HepG2 (cell line): ENCODE measurements around the gene TRPT1. TPM values are rescaled to one million over a fixed set of nuclear protein-coding genes. Genes with fewer than 3 reads are reported as not detected.
A peak's percentile ranks its signal among the peaks of the same experiment; 100 is the strongest.

Source experiments
- AFF4 ChIP-seq: sonication (generic); formaldehyde crosslinking; IDR thresholded peaks from 2 replicates; pipeline ENCODE4 v1.4.0; 2020; ENCODE audit warnings: missing genetic modification reagents
- ATF2 ChIP-seq: sonication (generic); formaldehyde crosslinking; IDR thresholded peaks from 2 replicates; pipeline ENCODE4 v1.4.0; 2020; ENCODE audit warnings: missing genetic modification reagents
- GMEB2 ChIP-seq: IDR thresholded peaks from 2 replicates; pipeline ENCODE4 v1.6.1; 2016; ENCODE audit warnings: missing biosample characterization, missing genetic modification reagents, low read depth
- KDM4B ChIP-seq: sonication (generic); formaldehyde crosslinking; IDR thresholded peaks from 2 replicates; pipeline ENCODE4 v1.4.0; 2020; ENCODE audit warnings: missing genetic modification reagents
- PAXIP1 ChIP-seq: sonication (generic); formaldehyde crosslinking; conservative IDR thresholded peaks from 2 replicates; pipeline ENCODE4 v1.4.0; 2020; ENCODE audit warnings: mild to moderate bottlenecking, missing genetic modification reagents, moderate library complexity
- RFX1 ChIP-seq: fragments of 450-650 bp; IDR thresholded peaks from 2 replicates; pipeline ENCODE4 v1.6.1; 2017
- SOX13 ChIP-seq, 3 experiments: fragments of 450-650 bp in 1 of 3; sonication (generic) in 1 of 3; formaldehyde crosslinking in 1 of 3; IDR thresholded peaks in 2 of 3; conservative IDR thresholded peaks in 1 of 3; 2 replicates each; pipeline versions ENCODE4 v1.5.0 to v1.6.1; 2016 to 2020; ENCODE audit warnings: antibody characterized with exemption in 1 of 3, mild to moderate bottlenecking in 1 of 3, missing compliant biosample characterization in 1 of 3, missing genetic modification reagents in 1 of 3, moderate library complexity in 1 of 3
- ZFAT ChIP-seq: sonication (generic); formaldehyde crosslinking; conservative IDR thresholded peaks from 2 replicates; pipeline ENCODE4 v1.8.1; 2023; ENCODE audit warnings: missing genetic modification reagents, inconsistent platforms
- ZNF574 ChIP-seq: sonication (generic); formaldehyde crosslinking; IDR thresholded peaks from 2 replicates; pipeline ENCODE4 v1.4.0; 2020; ENCODE audit warnings: missing genetic modification reagents
- ZNF773 ChIP-seq: sonication (generic); formaldehyde crosslinking; IDR thresholded peaks from 2 replicates; pipeline ENCODE4 v1.4.0; 2020; ENCODE audit warnings: missing genetic modification reagents, borderline replicate concordance
- ZNF800 ChIP-seq: sonication (generic); formaldehyde crosslinking; IDR thresholded peaks from 2 replicates; pipeline ENCODE4 v1.4.0; 2020; ENCODE audit warnings: missing genetic modification reagents
- polyA plus RNA-seq, 8 experiments: library from polyadenylated mRNA; depleted of rRNA in 3 of 8; stranded (reverse) in 7 of 8; unstranded in 1 of 8; fragments of >200 nt; fragmentation: Illumina TruSeq in 4 of 8; extraction: Trizol in 4 of 8; gene quantifications; 2 replicates each; pipeline versions ENCODE4 v1.2.1 to v1.2.3, GENCODE V29; 2011 to 2016; ENCODE audit warnings: low read depth in 4 of 8, missing spikeins in 1 of 8, mixed read lengths in 1 of 8; ENCODE audit not compliant: insufficient read depth in 1 of 8
- total RNA-seq, 5 experiments: library from RNA; depleted of rRNA; stranded (reverse); fragments of >200 nt; fragmentation: Illumina TruSeq; extraction: Trizol; gene quantifications; 2 replicates each; pipeline ENCODE4 v1.2.3, GENCODE V29; 2016; ENCODE audit warnings: low read depth in 1 of 5

The TRPT1 gene
- total and polyA plus RNA-seq, 2 of the 13 experiments (the other 11 are each of a cell fraction or from before 2014, with no cell fraction given): 24.8 to 40.7 TPM

GRCh38 chr11:64234647-64235379 lies 8.8 kb upstream of the TRPT1 start (continued):
- no peak for TF ChIP-seq AFF4 (CRISPR knock-in tag)
- TF ChIP-seq ZNF574 (CRISPR knock-in tag): peak; percentile 63; the same call in 1 of the 2 replicates
- no peak; the same call in 1 of the 2 replicates for TF ChIP-seq ZNF773
- peak; percentile 74 for TF ChIP-seq PAXIP1 (CRISPR knock-in tag)
- TF ChIP-seq ATF2: no peak
- TF ChIP-seq RFX1: no peak
- no peak for TF ChIP-seq KDM4B (CRISPR knock-in tag)
- TF ChIP-seq ZNF800 (CRISPR knock-in tag): no peak
- no peak for TF ChIP-seq SOX13 (IDR thresholded peaks at IDR 0.05)
- 0 out of 4 replicates have a peak, but pooled peaks of 1 of the 2 experiments have one; percentile 10 for TF ChIP-seq SOX13 (CRISPR knock-in tag; conservative IDR thresholded peaks at IDR 0.05 in 1 of 2, IDR thresholded peaks at IDR 0.05 in 1 of 2)
- TF ChIP-seq ZFAT (CRISPR knock-in tag): no peak
- TF ChIP-seq GMEB2 (CRISPR knock-in tag): no peak
